Stimulated activated CD4-positive, alpha-beta T cell treated with anti-CD3 and anti-CD28 coated beads, Interleukin-4, amount 100 ng/mL, for 1 hour (primary cell): ENCODE measurements around the gene H2AZ1.
"Not testable (repeated sequence)": the region's sequence is repeated elsewhere in the genome, so short reads cannot be mapped to it uniquely, and the experiment has no call there.

Source experiments
- DNase-seq: peaks from one replicate; pipeline ENCODE4 v3.0.0-alpha.2; 2020

H2AZ1 gene

DNA sequence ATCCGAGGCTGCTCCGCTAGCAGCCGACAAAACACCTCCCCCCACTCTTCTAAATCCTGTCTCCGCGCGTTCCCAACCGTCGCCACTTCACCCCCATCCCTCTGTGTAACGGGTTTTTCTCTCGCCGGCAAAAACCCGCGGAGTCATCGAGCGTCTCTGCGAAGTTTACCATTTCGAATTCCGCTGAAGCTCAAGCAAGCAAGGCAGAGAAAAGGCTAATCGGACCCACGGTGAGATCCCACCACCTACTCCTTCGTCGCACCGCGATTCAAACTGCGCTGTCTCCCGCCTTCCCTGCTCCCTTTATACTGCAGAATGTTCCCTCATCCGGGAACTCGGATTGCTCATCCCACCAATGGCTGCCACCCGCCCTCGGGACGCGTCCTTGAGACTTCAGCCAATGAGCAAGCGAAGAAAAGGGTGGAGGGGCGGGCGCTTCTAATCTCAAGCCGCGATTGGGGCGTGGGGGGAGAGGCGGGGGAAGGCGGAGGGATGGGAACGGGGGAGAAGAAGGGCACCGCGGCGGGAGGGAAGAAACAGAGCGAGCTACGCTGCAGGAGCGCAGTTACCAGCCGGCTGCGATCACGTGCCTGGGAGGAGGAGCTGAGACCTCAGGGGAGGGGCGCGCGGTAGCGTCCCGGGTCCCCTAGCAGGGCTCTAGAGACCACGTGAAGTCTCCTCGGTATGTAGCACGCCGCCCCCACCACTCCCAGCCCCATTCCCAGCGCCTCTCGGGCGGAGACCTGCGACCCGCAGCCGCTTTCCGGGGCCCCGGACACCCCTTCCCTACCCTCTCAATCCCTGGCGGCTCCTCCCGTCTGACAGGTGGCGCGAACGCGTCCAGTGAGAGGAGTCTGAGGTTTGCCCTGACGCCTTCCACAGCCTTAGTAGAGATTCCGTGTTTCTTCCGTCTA is at the start of gene H2AZ1:
H2AZ1 (minus strand) TSS at position 277 of the 914 bp plus-strand sequence; CDS start at position 172, 105 bp downstream.
- DNase-seq = peak; percentile 97

GRCh38 chr4:99998062-99998867 is 48.2 kb upstream of the H2AZ1 start:
- no peak for DNase-seq

- no peak for DNase-seq
Measured at GRCh38 chr4:99991741-99992140, 41.7 kb upstream of the H2AZ1 start.

DNA sequence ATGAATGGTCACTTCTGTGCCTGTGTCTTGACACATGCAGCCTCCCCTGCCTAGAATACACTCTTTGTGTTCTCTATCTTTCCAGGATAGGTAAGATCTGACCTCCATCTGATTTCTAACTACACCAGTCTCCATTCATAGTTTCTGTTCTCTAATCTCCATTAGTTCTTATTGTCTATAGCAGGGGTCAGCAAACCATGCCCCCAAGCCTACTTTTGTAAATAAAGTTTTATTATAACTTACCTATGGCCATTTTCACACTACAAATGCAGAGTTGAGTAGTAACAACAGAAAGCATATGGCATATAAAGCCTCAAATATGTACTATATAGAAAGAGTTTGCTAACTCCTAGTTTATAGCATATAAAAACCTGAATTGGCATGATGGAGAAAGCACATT is 37.6 kb upstream of the H2AZ1 start:
- DNase-seq = no peak

GRCh38 chr4:99986792-99987191 is 36.7 kb upstream of the H2AZ1 start:
- no peak for DNase-seq

GRCh38 chr4:99983289-99983943 is 33.3 kb upstream of the H2AZ1 start:
- DNase-seq = no peak

GRCh38 chr4:99979872-99980271 is 29.8 kb upstream of the H2AZ1 start:
- DNase-seq = no peak

- DNase-seq = no peak
Measured at GRCh38 chr4:99971453-99972111, 21.5 kb upstream of the H2AZ1 start.

DNA sequence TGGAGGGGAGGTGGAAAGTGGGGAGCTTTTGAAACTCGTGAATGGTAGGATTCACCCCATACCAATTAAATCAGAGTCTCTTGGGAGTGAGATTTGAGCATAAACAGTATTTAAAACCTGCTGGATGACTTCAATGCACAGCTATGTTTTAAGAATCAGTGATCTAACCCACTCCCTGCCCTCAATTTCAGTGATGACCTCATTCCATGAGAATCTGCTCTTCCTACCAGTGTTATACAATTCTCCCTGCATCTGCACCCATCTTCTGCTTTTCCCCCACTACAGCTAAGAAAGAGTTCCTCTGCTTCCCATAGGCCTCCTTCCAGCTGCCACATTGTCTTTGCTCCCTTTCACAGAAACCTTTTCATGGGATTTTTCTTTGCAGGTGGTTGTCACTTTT is 18.3 kb upstream of the H2AZ1 start:
- no peak for DNase-seq

DNA sequence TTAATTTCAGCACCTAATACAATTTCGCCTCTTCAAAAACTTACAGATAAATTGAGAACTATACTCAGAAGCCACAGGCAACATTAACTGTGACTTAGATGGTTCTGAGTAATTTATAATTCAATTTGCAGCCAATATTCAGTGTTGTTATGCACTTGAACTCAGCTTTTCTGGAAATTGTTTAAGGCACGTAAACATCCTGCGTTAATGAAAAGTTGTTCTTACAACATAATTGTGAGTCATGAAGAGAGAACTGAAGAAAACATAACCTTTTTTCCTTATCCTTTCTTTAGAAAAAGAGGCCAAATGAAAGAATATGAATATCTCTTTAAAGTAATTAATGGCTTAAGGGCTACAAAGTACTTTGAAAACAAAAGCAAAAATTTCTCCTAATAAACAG is 16.6 kb upstream of the H2AZ1 start:
- no peak for DNase-seq

DNA sequence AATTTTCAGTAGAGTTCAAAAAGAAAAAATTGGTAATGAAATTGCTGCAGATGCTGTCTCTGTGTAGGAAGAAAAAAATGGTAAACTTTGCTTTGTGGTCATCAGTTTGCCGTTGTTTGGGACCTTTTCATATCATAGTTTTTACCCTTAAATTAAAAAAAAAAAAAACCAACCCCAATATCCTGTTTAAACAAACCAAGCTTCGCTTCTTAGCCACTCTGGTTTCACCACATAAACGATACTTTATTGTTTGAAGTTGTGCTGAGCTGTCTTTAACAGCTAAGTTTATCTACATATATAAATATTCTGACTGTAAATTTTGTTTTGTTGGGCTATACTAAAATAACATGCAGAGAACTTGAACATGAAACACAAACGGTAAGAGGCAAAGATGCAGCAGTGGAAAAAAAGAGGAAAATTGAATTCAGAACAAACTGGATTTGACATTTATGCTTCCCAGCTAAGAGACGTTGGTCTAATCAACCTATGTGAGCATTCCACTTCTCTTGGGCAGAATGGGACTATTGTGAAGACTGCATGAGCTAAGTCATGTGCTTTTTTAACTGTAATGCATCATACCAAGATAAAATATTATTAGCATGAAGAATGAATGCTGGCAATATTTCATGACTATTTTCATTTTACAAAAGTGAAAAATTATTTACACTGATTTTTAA is 15.7 kb upstream of the H2AZ1 start:
- DNase-seq = no peak

DNA sequence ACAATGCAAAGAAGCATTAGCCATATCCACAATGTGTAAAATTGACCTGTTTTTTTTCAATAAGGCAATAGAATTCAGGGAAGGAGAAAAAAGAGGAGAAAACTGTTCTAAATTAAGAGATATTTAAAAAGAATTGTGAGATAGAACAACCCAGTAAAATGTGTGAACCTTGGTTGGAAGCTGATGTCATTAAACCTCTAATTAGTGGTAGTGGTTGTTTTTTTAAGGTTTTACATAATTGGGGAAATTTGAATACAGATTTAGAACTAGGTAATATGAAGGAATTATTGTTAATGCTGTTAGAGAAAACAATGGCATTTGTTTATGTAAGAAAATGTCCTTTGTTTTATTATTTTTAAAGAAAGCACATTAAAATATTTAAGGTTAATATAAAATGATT is 15.1 kb upstream of the H2AZ1 start:
- no peak for DNase-seq

DNA sequence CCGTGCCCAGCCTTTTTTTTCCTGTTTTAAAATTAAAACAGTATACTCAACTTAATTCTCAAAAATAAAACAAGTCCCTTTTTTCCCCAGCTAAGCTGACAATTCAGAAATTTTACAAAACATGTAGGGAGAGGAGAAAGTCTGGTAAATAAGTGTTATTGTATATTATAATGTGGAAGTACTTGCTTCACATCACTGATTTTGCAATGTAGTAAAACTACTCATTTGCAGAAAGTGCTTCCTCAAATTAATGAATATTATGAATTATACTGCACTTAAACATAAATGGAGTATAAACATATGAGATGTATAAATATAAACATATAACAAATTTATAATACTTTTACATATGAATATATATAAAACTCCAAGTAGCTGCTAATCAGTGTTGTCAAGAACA is 11.6 kb upstream of the H2AZ1 start:
- no peak for DNase-seq

GRCh38 chr4:99960648-99961047 is 10.6 kb upstream of the H2AZ1 start:
- no peak for DNase-seq

- DNase-seq = not testable (repeated sequence)
Measured at GRCh38 chr4:99958207-99958606, 8.1 kb upstream of the H2AZ1 start.

DNA sequence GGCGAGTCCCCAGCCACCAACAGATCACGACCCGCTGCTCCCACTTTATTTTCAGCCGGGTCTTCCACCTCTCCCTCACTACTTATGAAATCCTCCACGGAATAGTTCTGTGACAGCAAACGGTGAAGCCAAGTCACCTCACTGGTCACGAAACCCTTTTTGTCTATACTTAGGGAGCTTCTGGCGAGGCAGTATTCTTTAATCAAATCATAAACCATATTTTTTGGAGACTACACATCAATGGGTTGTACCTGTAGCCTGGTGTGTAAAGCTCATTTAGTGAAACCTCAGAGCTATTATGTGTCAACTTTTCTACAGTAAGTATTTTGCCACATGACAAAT is 809 bp upstream of the H2AZ1 start:
- DNase-seq = no peak

GRCh38 chr4:99949034-99949998 is 759 bp downstream of the H2AZ1 start:
- peak; percentile 88 for DNase-seq

GRCh38 chr4:99947608-99948007 is 2.5 kb downstream of the H2AZ1 start:
- no peak for DNase-seq

GRCh38 chr4:99947190-99947578 is 2.9 kb downstream of the H2AZ1 start:
- DNase-seq = no peak

- peak; percentile 82 for DNase-seq
Measured at GRCh38 chr4:99946356-99947189, 3.5 kb downstream of the H2AZ1 start, which contains the start of gene DNAJB14. Gene DNAJB14 (minus strand): TSS chr4:99946618. CDS start chr4:99946571, 47 bp downstream.
